Neural cell (in vitro differentiated cells): Measurements from ENCODE around the gene TSPYL6.

ENCODE experiments used
- CTCF ChIP-seq: fragments of 450-650 bp; IDR thresholded peaks from 2 replicates; pipeline ENCODE4 v1.5.1; 2014; ENCODE audit warnings: antibody characterized with exemption, mild to moderate bottlenecking, moderate library complexity; ENCODE audit not compliant: poor library complexity, severe bottlenecking
- EP300 ChIP-seq: fragments of 450-650 bp; conservative IDR thresholded peaks from 2 replicates; pipeline ENCODE4 v1.6.1; 2014; ENCODE audit warnings: antibody characterized with exemption, mild to moderate bottlenecking, moderate library complexity; ENCODE audit not compliant: poor library complexity, severe bottlenecking
- EZH2 ChIP-seq: fragments of 200-600, 300-800 bp; shearing (Covaris generic), sonication (generic); IDR thresholded peaks from 2 replicates; pipeline ENCODE4 v1.6.1; 2014; ENCODE audit warnings: antibody characterized with exemption, low read length, borderline replicate concordance, mild to moderate bottlenecking; ENCODE audit not compliant: insufficient read depth, poor library complexity, severe bottlenecking
- POLR2AphosphoS5 ChIP-seq: IDR thresholded peaks from 2 replicates; pipeline ENCODE4 v1.6.1; 2012
- RAD21 ChIP-seq: fragments of 450-650 bp; conservative IDR thresholded peaks from 2 replicates; pipeline ENCODE4 v1.6.1; 2014; ENCODE audit warnings: antibody characterized with exemption, mild to moderate bottlenecking, moderate library complexity
- REST ChIP-seq: IDR thresholded peaks from 2 replicates; pipeline ENCODE4 v1.6.1; 2012; ENCODE audit warnings: borderline replicate concordance
- SMC3 ChIP-seq: fragments of 450-650 bp; conservative IDR thresholded peaks from 2 replicates; pipeline ENCODE4 v1.6.1; 2014; ENCODE audit warnings: antibody characterized with exemption, mild to moderate bottlenecking, moderate library complexity; ENCODE audit not compliant: poor library complexity

GRCh38 chr2:54212456-54212855, 43.6 kb downstream of the TSPYL6 start:
- TF ChIP-seq CTCF (no peak), POLR2AphosphoS5 (no peak), EZH2 (no peak), EP300 (no peak), REST (no peak), SMC3 (no peak), RAD21 (no peak)
